HCT116 (cell line): ENCODE data around the gene SKI. TPM values are rescaled to one million over a fixed set of nuclear protein-coding genes. Genes with fewer than 3 reads are reported as not detected.

Source experiments
- ATAC-seq: fragments of 200-7000 bp; cut with Tn5 transposase; 2 replicates; pipeline ENCODE4 v1.9.1; 2020; ENCODE audit warnings: mild to moderate bottlenecking, moderate library complexity
- BruUV-seq: library from RNA; stranded (reverse); fragments of 400-500 nt; replicated peaks from 2 replicates; lab custom pipeline; 2021; lab: Mats Ljungman, UMichigan
- CTCF ChIA-PET: fragments of 300-600 bp; sonication (Branson Sonifier 250); formaldehyde crosslinking; loops from one replicate; lab custom pipeline; 2021; ENCODE audit warnings: antibody characterized with exemption; lab: Charles Lee
- POLR2A ChIA-PET: fragments of 300-600, 350-600 bp; sonication (Branson Sonifier 250); formaldehyde crosslinking; loops from one replicate; lab custom pipeline; 2021; ENCODE audit warnings: antibody characterized with exemption; lab: Charles Lee
- RAD21 ChIA-PET, 2 experiments: fragments of 300-600 bp; sonication (Branson Sonifier 250); formaldehyde crosslinking; loops; one replicate each; lab custom pipeline; 2023; ENCODE audit warnings: low total read pairs in 2 of 2; ENCODE audit not compliant: uncharacterized antibody in 2 of 2, unreplicated experiment in 2 of 2, low non-redundant PET in 1 of 2; lab: Charles Lee
- DNase-seq: peaks from one replicate; pipeline ENCODE4 v3.0.0-alpha.2; 2010; ENCODE audit warnings: low read depth, low spot score
- H2AFZ ChIP-seq: fragments of 200-600 bp; shearing (Covaris generic), sonication (generic); 2 replicates; pipeline ENCODE4 v1.6.1; 2017; ENCODE audit warnings: low read depth, mixed run types, mixed read lengths, antibody characterized with exemption, low read length; ENCODE audit not compliant: poor library complexity, severe bottlenecking
- H3K27ac ChIP-seq: 2 replicates; pipeline ENCODE4 v1.5.1; 2012; ENCODE audit warnings: low read depth, low read length
- H3K27me3 ChIP-seq: fragments of 200-600 bp; sonication (generic); 2 replicates; pipeline ENCODE4 v1.6.1; 2016; ENCODE audit warnings: mixed run types, low read length, mixed read lengths; ENCODE audit not compliant: insufficient read depth
- H3K36me3 ChIP-seq, 2 experiments: fragments of 200-500 bp in 1 of 2; fragments of 200-600 bp in 1 of 2; sonication (Bioruptor generic) in 1 of 2; sonication (generic) in 1 of 2; 2 replicates each; pipeline versions ENCODE4 v1.5.1 to v1.6.1; 2014 to 2016; ENCODE audit warnings: low read length in 2 of 2, inconsistent platforms in 1 of 2, mixed read lengths in 1 of 2, mixed run types in 1 of 2; ENCODE audit not compliant: insufficient read depth in 2 of 2, control insufficient read depth in 1 of 2
- H3K4me1 ChIP-seq, 2 experiments: fragments of 200-600 bp in 1 of 2; sonication (generic) in 1 of 2; 2 replicates each; pipeline versions ENCODE4 v1.5.1 to v1.6.1; 2012 to 2017; ENCODE audit warnings: low read length in 2 of 2, inconsistent platforms in 1 of 2, mild to moderate bottlenecking in 1 of 2, mixed read lengths in 1 of 2, mixed run types in 1 of 2, moderate library complexity in 1 of 2; ENCODE audit not compliant: insufficient read depth in 2 of 2, control insufficient read depth in 1 of 2
- H3K4me2 ChIP-seq: fragments of 200-600 bp; sonication (generic); 2 replicates; pipeline ENCODE4 v1.6.1; 2017; ENCODE audit warnings: mixed run types, low read length, mixed read lengths
- H3K4me3 ChIP-seq, 2 experiments: fragments of 200-600 bp in 1 of 2; sonication (generic) in 1 of 2; replicated peaks in 1 of 2; 2 replicates each; pipeline ENCODE4 v1.5.1; 2011 to 2016; ENCODE audit warnings: low read length in 2 of 2, control low read depth in 1 of 2, low read depth in 1 of 2, mild to moderate bottlenecking in 1 of 2, mixed read lengths in 1 of 2, mixed run types in 1 of 2
- H3K79me2 ChIP-seq: fragments of 200-600 bp; sonication (generic); 2 replicates; pipeline ENCODE4 v1.6.1; 2017; ENCODE audit warnings: mild to moderate bottlenecking, mixed run types, low read length, moderate library complexity, mixed read lengths; ENCODE audit not compliant: insufficient read depth
- H3K9ac ChIP-seq: fragments of 200-600 bp; sonication (generic); 2 replicates; pipeline ENCODE4 v1.6.1; 2016; ENCODE audit warnings: low read length, mixed read lengths
- H3K9me2 ChIP-seq: fragments of 200-600 bp; sonication (generic), shearing (Covaris generic); 2 replicates; pipeline ENCODE4 v1.6.1; 2017; ENCODE audit warnings: mixed run types, mild to moderate bottlenecking, moderate library complexity; ENCODE audit not compliant: insufficient read depth
- H3K9me3 ChIP-seq, 2 experiments: fragments of 200-500 bp in 1 of 2; fragments of 200-600 bp in 1 of 2; sonication (Bioruptor generic) in 1 of 2; sonication (generic) in 1 of 2; 2 replicates each; pipeline ENCODE4 v1.6.1; 2014 to 2017; ENCODE audit warnings: low read length in 2 of 2, mixed read lengths in 2 of 2, inconsistent platforms in 1 of 2, low read depth in 1 of 2, mild to moderate bottlenecking in 1 of 2, mixed run types in 1 of 2, moderate library complexity in 1 of 2; ENCODE audit not compliant: control insufficient read depth in 1 of 2, insufficient read depth in 1 of 2
- H4K20me1 ChIP-seq: fragments of 200-600 bp; sonication (generic), shearing (Covaris generic); 2 replicates; pipeline ENCODE4 v1.6.1; 2017; ENCODE audit warnings: mixed run types, mild to moderate bottlenecking, moderate library complexity; ENCODE audit not compliant: insufficient read depth
- CBX3 ChIP-seq: IDR thresholded peaks from 2 replicates; pipeline ENCODE4 v1.6.1; 2012; ENCODE audit warnings: low read depth
- EGR1 ChIP-seq: IDR thresholded peaks from 2 replicates; pipeline ENCODE4 v1.6.1; 2012; ENCODE audit warnings: low read depth
- EZH2 ChIP-seq: fragments of 200-600 bp; sonication (generic); IDR thresholded peaks from 2 replicates; pipeline ENCODE4 v1.6.1; 2017; ENCODE audit warnings: antibody characterized with exemption, mixed run types
- FOSL1 ChIP-seq: IDR thresholded peaks from 2 replicates; pipeline ENCODE4 v1.6.1; 2012; ENCODE audit warnings: low read depth
- JUND ChIP-seq: IDR thresholded peaks from 2 replicates; pipeline ENCODE4 v1.6.1; 2012
- POLR2A ChIP-seq: IDR thresholded peaks from 2 replicates; pipeline ENCODE4 v1.7.0; 2011; ENCODE audit warnings: borderline replicate concordance; ENCODE audit not compliant: insufficient read depth, insufficient read length; ENCODE audit errors: extremely low read depth
- POLR2AphosphoS5 ChIP-seq: IDR thresholded peaks from 2 replicates; pipeline ENCODE4 v1.6.1; 2011; ENCODE audit warnings: mild to moderate bottlenecking, low read depth, low read length, moderate library complexity
- RAD21 ChIP-seq: IDR thresholded peaks from 2 replicates; pipeline ENCODE4 v1.6.1; 2012; ENCODE audit warnings: low read depth, mild to moderate bottlenecking
- REST ChIP-seq: IDR thresholded peaks from 2 replicates; pipeline ENCODE4 v1.6.1; 2012; ENCODE audit warnings: low read depth
- SIN3A ChIP-seq: IDR thresholded peaks from 2 replicates; pipeline ENCODE4 v1.6.1; 2012; ENCODE audit warnings: low read depth
- SP1 ChIP-seq: IDR thresholded peaks from 2 replicates; pipeline ENCODE4 v1.6.1; 2012; ENCODE audit warnings: low read depth
- SRF ChIP-seq: IDR thresholded peaks from 2 replicates; pipeline ENCODE4 v1.6.1; 2012; ENCODE audit warnings: low read depth
- TCF7L2 ChIP-seq: IDR thresholded peaks from 2 replicates; pipeline ENCODE4 v1.7.0; 2011; ENCODE audit warnings: borderline replicate concordance, inconsistent platforms; ENCODE audit not compliant: insufficient read depth, insufficient read length; ENCODE audit errors: extremely low read depth
- intact Hi-C: fragments of 100-400 bp; cut with micrococcal nuclease; formaldehyde crosslinking; loops from 2 replicates; pipeline ENCODE4 v1.10.0; 2022
- total RNA-seq: library from RNA; stranded (reverse); gene quantifications from one replicate; pipeline ENCODE4 v1.2.1, GENCODE V29; 2021; ENCODE audit not compliant: unreplicated experiment

SKI gene
- total RNA-seq, 1 experiment from 2014 or later: 56.2 TPM

GRCh38 chr1:2307064-2307605, 79.0 kb downstream of the SKI start:
- peaks cover 5% of the 10 kb centered on the region; the same call in 1 of the 2 replicates for H3K79me2 ChIP-seq
- no peaks in the 10 kb centered on the region for H3K27me3 ChIP-seq
- H3K9me3 ChIP-seq: no peaks in the 10 kb centered on the region
- POLR2A ChIA-PET: no interaction called here
- intact Hi-C loops: no loop called here
- no peak overlapping the region for H3K4me3 ChIP-seq
- RAD21 ChIA-PET: no interaction called here
- CTCF ChIA-PET: interaction anchor here (0.7 to 1.0 kb wide), 2 partner anchors 8 to 112 kb away, joined by 3 to 7 read pairs; partner anchors contain the start of gene FAAP20
- no peak overlapping the region for H3K27ac ChIP-seq
- peaks cover 9 to 12% of the 10 kb centered on the region in 2 experiments; a peak in 3 of 4 replicates for H3K36me3 ChIP-seq
- DNase-seq: no peak
- no peaks in the 10 kb centered on the region for H3K9me2 ChIP-seq
- no peak for ATAC-seq
- BruUV-seq: no TSS peak
- no peak overlapping the region for H3K9ac ChIP-seq
- no peak overlapping the region for H3K4me2 ChIP-seq
- H2AFZ ChIP-seq: no peak overlapping the region
- TF ChIP-seq SRF (no peak), TCF7L2 (no peak), SP1 (no peak), FOSL1 (no peak), EZH2 (no peak), SIN3A (no peak), POLR2A (no peak)
- H4K20me1 ChIP-seq: no peaks in the 10 kb centered on the region
- H3K4me1 ChIP-seq: peaks cover 12 to 13% of the 10 kb centered on the region in 2 experiments

GRCh38 chr1:2307972-2308371, 79.9 kb downstream of the SKI start:
- POLR2A ChIA-PET: no interaction called here

More at GRCh38 chr1:2307972-2308371, 79.9 kb downstream of the SKI start:
- Histone ChIP-seq H3K27me3 (no peaks in the 10 kb centered on the region), H3K9me3 (no peaks in the 10 kb centered on the region), H3K9ac (no peak overlapping the region), H3K4me1 (peaks cover 13 to 20% of the 10 kb centered on the region in 2 experiments), H3K4me2 (no peak overlapping the region), H2AFZ (no peak overlapping the region), H4K20me1 (no peaks in the 10 kb centered on the region), H3K9me2 (no peaks in the 10 kb centered on the region), H3K4me3 (no peak overlapping the region), H3K79me2 (no peaks in the 10 kb centered on the region), H3K27ac (no peak overlapping the region), H3K36me3 (peaks cover 9 to 12% of the 10 kb centered on the region in 2 experiments; a peak in 3 of 4 replicates)
- ChIA-PET CTCF (no interaction called here), RAD21 (no interaction called here)
- TF ChIP-seq REST: no peak
- no peak for TF ChIP-seq JUND
- no peak for TF ChIP-seq CBX3
- no peak for TF ChIP-seq SP1
- no peak for TF ChIP-seq POLR2AphosphoS5
- TF ChIP-seq SIN3A: no peak
- TF ChIP-seq RAD21: no peak
- TF ChIP-seq POLR2A: no peak
- TF ChIP-seq SRF: no peak
- no peak for TF ChIP-seq EGR1
- BruUV-seq: TSS peak; percentile 65
- no peak for DNase-seq
- no peak for ATAC-seq
- intact Hi-C loops: no loop called here
